OCI-LY1 (cell line): Measurements from ENCODE around the gene MARCHF5.

ENCODE experiments used
- H2AFZ ChIP-seq: fragments of 200-600 bp; sonication (generic), shearing (Covaris generic); 2 replicates; pipeline ENCODE4 v1.6.0; 2014; ENCODE audit warnings: antibody characterized with exemption, mild to moderate bottlenecking, low read length
- H3F3A ChIP-seq: fragments of 200-600 bp; sonication (generic), shearing (Covaris generic); 2 replicates; pipeline ENCODE4 v1.6.0; 2014; ENCODE audit warnings: mild to moderate bottlenecking, antibody characterized with exemption, low read length, moderate library complexity; ENCODE audit not compliant: insufficient read depth
- H3K27ac ChIP-seq: fragments of 200-600 bp; sonication (generic); 2 replicates; pipeline ENCODE4 v1.5.1; 2014; ENCODE audit warnings: low read length, mixed run types, mild to moderate bottlenecking, low read depth; ENCODE audit not compliant: poor library complexity, severe bottlenecking
- H3K27me3 ChIP-seq: fragments of 200-600 bp; sonication (generic); 2 replicates; pipeline ENCODE4 v1.6.0; 2014; ENCODE audit warnings: antibody characterized with exemption, mild to moderate bottlenecking, low read length, moderate library complexity; ENCODE audit not compliant: insufficient read depth
- H3K36me3 ChIP-seq: fragments of 200-600 bp; sonication (generic); 2 replicates; pipeline ENCODE4 v1.6.1; 2014; ENCODE audit warnings: mild to moderate bottlenecking, antibody characterized with exemption, low read length, moderate library complexity, mixed read lengths; ENCODE audit not compliant: insufficient read depth
- H3K4me1 ChIP-seq: fragments of 200-600 bp; sonication (generic); 2 replicates; pipeline ENCODE4 v1.5.1; 2014; ENCODE audit warnings: mild to moderate bottlenecking, low read length, moderate library complexity; ENCODE audit not compliant: insufficient read depth, severe bottlenecking
- H3K4me2 ChIP-seq: fragments of 200-600 bp; sonication (generic), shearing (Covaris generic); 2 replicates; pipeline ENCODE4 v1.6.1; 2014; ENCODE audit warnings: low read length
- H3K4me3 ChIP-seq: fragments of 200-600 bp; sonication (generic); 2 replicates; pipeline ENCODE4 v1.5.1; 2014; ENCODE audit warnings: low read length, low read depth, mild to moderate bottlenecking, mixed read lengths; ENCODE audit not compliant: poor library complexity, severe bottlenecking
- H3K79me2 ChIP-seq: fragments of 200-600 bp; shearing (Covaris generic); 2 replicates; pipeline ENCODE4 v1.6.1; 2016; ENCODE audit warnings: mixed run types, low read length, mixed read lengths; ENCODE audit not compliant: insufficient read depth
- H3K9ac ChIP-seq: fragments of 200-600 bp; sonication (generic), shearing (Covaris generic); 2 replicates; pipeline ENCODE4 v1.6.1; 2014; ENCODE audit warnings: mild to moderate bottlenecking, low read length, mixed read lengths
- H3K9me2 ChIP-seq: fragments of 200-600 bp; sonication (generic), shearing (Covaris generic); 2 replicates; pipeline ENCODE4 v1.6.1; 2014; ENCODE audit warnings: low read depth, mild to moderate bottlenecking, low read length, mixed read lengths
- H3K9me3 ChIP-seq: fragments of 200-600 bp; shearing (Covaris generic); 2 replicates; pipeline ENCODE4 v1.6.1; 2014; ENCODE audit warnings: low read length, mixed read lengths
- H4K20me1 ChIP-seq: fragments of 200-600 bp; sonication (generic), shearing (Covaris generic); 2 replicates; pipeline ENCODE4 v1.6.0; 2016; ENCODE audit warnings: mild to moderate bottlenecking, low read length; ENCODE audit not compliant: insufficient read depth
- EZH2 ChIP-seq: fragments of 200-600 bp; sonication (generic), shearing (Covaris generic); IDR thresholded peaks from 2 replicates; pipeline ENCODE4 v1.8.0; 2017; ENCODE audit warnings: borderline replicate concordance, mixed run types, mild to moderate bottlenecking, antibody characterized with exemption, low read length, moderate library complexity, mixed read lengths
- TF ChIP-seq, protein P1 (sequence below): fragments of 200-600 bp; sonication (generic), shearing (Covaris generic); IDR thresholded peaks from 2 replicates; pipeline ENCODE4 v1.5.1; 2017; ENCODE audit warnings: mild to moderate bottlenecking, antibody characterized with exemption, low read length, moderate library complexity, mixed read lengths

Gene MARCHF5

DNA sequence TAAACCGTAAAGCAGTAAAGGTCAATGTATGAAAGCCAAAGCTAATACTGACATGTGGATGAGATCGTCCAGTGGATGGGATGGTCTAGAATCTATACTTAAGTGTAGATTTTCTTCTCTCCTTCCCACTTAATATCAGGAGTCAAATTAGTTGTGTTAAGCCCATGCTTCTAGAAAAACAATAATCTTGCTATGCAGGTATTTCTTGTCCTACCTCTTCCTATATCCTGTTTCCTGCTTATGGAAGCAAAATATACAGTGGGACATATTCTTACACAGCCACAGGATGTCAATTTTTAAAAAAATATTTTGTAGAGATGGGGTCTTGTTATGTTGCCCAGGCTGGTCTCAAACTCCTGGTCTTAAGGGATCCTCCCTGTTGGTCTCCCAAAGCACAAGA, 27.6 kb upstream of the MARCHF5 start:
- Histone ChIP-seq H3K27ac (no peak overlapping the region), H3K9me2 (no peaks in the 10 kb centered on the region), H3F3A (no peaks in the 10 kb centered on the region), H3K27me3 (no peaks in the 10 kb centered on the region), H4K20me1 (no peaks in the 10 kb centered on the region), H3K36me3 (no peaks in the 10 kb centered on the region), H3K4me1 (no peaks in the 10 kb centered on the region), H3K9me3 (no peaks in the 10 kb centered on the region), H2AFZ (no peak overlapping the region), H3K4me3 (no peak overlapping the region), H3K9ac (no peak overlapping the region), H3K4me2 (no peak overlapping the region), H3K79me2 (no peaks in the 10 kb centered on the region)
- TF ChIP-seq EZH2: no peak
- TF ChIP-seq, protein P1, sequence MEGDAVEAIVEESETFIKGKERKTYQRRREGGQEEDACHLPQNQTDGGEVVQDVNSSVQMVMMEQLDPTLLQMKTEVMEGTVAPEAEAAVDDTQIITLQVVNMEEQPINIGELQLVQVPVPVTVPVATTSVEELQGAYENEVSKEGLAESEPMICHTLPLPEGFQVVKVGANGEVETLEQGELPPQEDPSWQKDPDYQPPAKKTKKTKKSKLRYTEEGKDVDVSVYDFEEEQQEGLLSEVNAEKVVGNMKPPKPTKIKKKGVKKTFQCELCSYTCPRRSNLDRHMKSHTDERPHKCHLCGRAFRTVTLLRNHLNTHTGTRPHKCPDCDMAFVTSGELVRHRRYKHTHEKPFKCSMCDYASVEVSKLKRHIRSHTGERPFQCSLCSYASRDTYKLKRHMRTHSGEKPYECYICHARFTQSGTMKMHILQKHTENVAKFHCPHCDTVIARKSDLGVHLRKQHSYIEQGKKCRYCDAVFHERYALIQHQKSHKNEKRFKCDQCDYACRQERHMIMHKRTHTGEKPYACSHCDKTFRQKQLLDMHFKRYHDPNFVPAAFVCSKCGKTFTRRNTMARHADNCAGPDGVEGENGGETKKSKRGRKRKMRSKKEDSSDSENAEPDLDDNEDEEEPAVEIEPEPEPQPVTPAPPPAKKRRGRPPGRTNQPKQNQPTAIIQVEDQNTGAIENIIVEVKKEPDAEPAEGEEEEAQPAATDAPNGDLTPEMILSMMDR: no peak

GRCh38 chr10:92264249-92264648, 26.7 kb upstream of the MARCHF5 start:
- Histone ChIP-seq H4K20me1 (no peaks in the 10 kb centered on the region), H3K9me3 (no peaks in the 10 kb centered on the region), H3F3A (no peaks in the 10 kb centered on the region), H3K4me3 (no peak overlapping the region), H3K4me1 (no peaks in the 10 kb centered on the region), H3K9me2 (no peaks in the 10 kb centered on the region), H2AFZ (no peak overlapping the region), H3K27ac (no peak overlapping the region), H3K9ac (no peak overlapping the region), H3K36me3 (no peaks in the 10 kb centered on the region), H3K4me2 (no peak overlapping the region), H3K27me3 (no peaks in the 10 kb centered on the region), H3K79me2 (no peaks in the 10 kb centered on the region)
- TF ChIP-seq, protein P1: no peak
- no peak for TF ChIP-seq EZH2

- Histone ChIP-seq H3K79me2 (no peaks in the 10 kb centered on the region), H3K27ac (no peak overlapping the region), H3K9ac (no peak overlapping the region), H3K4me1 (no peaks in the 10 kb centered on the region), H3K36me3 (no peaks in the 10 kb centered on the region), H3K9me2 (no peaks in the 10 kb centered on the region), H3K27me3 (no peaks in the 10 kb centered on the region), H3F3A (no peaks in the 10 kb centered on the region), H3K4me2 (no peak overlapping the region), H3K9me3 (no peaks in the 10 kb centered on the region), H3K4me3 (no peak overlapping the region), H4K20me1 (no peaks in the 10 kb centered on the region), H2AFZ (no peak overlapping the region)
- TF ChIP-seq EZH2: no peak
- TF ChIP-seq, protein P1: no peak
Observed at GRCh38 chr10:92265687-92266258, 25.2 kb upstream of the MARCHF5 start.
